Nephron progenitor cell (in vitro differentiated cells): Measurements from ENCODE around the gene PCCB.
"Not testable (repeated sequence)": the region's sequence is repeated elsewhere in the genome, so short reads cannot be mapped to it uniquely, and the experiment has no call there.

Experiments used
- DNase-seq: peaks from one replicate; pipeline ENCODE4 v3.0.0; 2021
- H3K27ac Mint-ChIP-seq: 2 replicates; pipeline ENCODE4 v1.8.0; 2021; ENCODE audit warnings: mild to moderate bottlenecking, moderate library complexity, mixed read lengths
- H3K27me3 Mint-ChIP-seq: 2 replicates; pipeline ENCODE4 v1.8.0; 2021; ENCODE audit warnings: mild to moderate bottlenecking, low read depth, mixed read lengths; ENCODE audit not compliant: poor library complexity
- H3K36me3 Mint-ChIP-seq: 2 replicates; pipeline ENCODE4 v1.8.0; 2021; ENCODE audit warnings: low read depth, mixed read lengths
- H3K4me1 Mint-ChIP-seq: 2 replicates; pipeline ENCODE4 v1.8.0; 2021; ENCODE audit warnings: mixed read lengths
- H3K4me3 Mint-ChIP-seq: 2 replicates; pipeline ENCODE4 v1.8.0; 2021; ENCODE audit warnings: mild to moderate bottlenecking, moderate library complexity, mixed read lengths
- H3K9me3 Mint-ChIP-seq: 2 replicates; pipeline ENCODE4 v1.8.0; 2021; ENCODE audit warnings: mild to moderate bottlenecking, moderate library complexity, mixed read lengths
- TF ChIP-seq, protein P1 (sequence below): fragments of 200-600 bp; sonication (generic); IDR thresholded peaks from 2 replicates; pipeline ENCODE4 v1.5.0; 2021; ENCODE audit warnings: antibody characterized with exemption

Gene PCCB

GRCh38 chr3:136353461-136353860 lies 103.3 kb downstream of the PCCB start:
- peaks cover 1% of the 10 kb centered on the region for H3K27me3 Mint-ChIP-seq
- no peak overlapping the region for H3K27ac Mint-ChIP-seq
- peaks cover 50% of the 10 kb centered on the region for H3K36me3 Mint-ChIP-seq
- no peak overlapping the region for H3K4me3 Mint-ChIP-seq
- TF ChIP-seq, protein P1, sequence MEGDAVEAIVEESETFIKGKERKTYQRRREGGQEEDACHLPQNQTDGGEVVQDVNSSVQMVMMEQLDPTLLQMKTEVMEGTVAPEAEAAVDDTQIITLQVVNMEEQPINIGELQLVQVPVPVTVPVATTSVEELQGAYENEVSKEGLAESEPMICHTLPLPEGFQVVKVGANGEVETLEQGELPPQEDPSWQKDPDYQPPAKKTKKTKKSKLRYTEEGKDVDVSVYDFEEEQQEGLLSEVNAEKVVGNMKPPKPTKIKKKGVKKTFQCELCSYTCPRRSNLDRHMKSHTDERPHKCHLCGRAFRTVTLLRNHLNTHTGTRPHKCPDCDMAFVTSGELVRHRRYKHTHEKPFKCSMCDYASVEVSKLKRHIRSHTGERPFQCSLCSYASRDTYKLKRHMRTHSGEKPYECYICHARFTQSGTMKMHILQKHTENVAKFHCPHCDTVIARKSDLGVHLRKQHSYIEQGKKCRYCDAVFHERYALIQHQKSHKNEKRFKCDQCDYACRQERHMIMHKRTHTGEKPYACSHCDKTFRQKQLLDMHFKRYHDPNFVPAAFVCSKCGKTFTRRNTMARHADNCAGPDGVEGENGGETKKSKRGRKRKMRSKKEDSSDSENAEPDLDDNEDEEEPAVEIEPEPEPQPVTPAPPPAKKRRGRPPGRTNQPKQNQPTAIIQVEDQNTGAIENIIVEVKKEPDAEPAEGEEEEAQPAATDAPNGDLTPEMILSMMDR: no peak
- DNase-seq: no peak
- peaks cover 6% of the 10 kb centered on the region for H3K4me1 Mint-ChIP-seq
- H3K9me3 Mint-ChIP-seq: peaks cover 15% of the 10 kb centered on the region

- TF ChIP-seq, protein P1: no peak
- no peaks in the 10 kb centered on the region for H3K27me3 Mint-ChIP-seq
- no peak for DNase-seq
- H3K4me1 Mint-ChIP-seq: no peaks in the 10 kb centered on the region
- no peaks in the 10 kb centered on the region for H3K9me3 Mint-ChIP-seq
- peaks cover 22% of the 10 kb centered on the region for H3K36me3 Mint-ChIP-seq
- no peak overlapping the region for H3K27ac Mint-ChIP-seq
- no peak overlapping the region for H3K4me3 Mint-ChIP-seq
Observed at GRCh38 chr3:136366289-136366688, 116.1 kb downstream of the PCCB start.

- H3K9me3 Mint-ChIP-seq: peaks cover 23% of the 10 kb centered on the region
- H3K27me3 Mint-ChIP-seq, DNase-seq, H3K4me1 Mint-ChIP-seq, H3K27ac Mint-ChIP-seq, H3K4me3 Mint-ChIP-seq: not testable (repeated sequence)
- H3K36me3 Mint-ChIP-seq: peaks cover 60% of the 10 kb centered on the region
Observed at GRCh38 chr3:136375800-136376199, 125.7 kb downstream of the PCCB start.

- TF ChIP-seq, protein P1: no peak
- peaks cover 16% of the 10 kb centered on the region for H3K9me3 Mint-ChIP-seq
- H3K4me3 Mint-ChIP-seq: no peak overlapping the region
- no peaks in the 10 kb centered on the region for H3K27me3 Mint-ChIP-seq
- no peak for DNase-seq
- no peaks in the 10 kb centered on the region for H3K4me1 Mint-ChIP-seq
- peaks cover 53% of the 10 kb centered on the region for H3K36me3 Mint-ChIP-seq
- H3K27ac Mint-ChIP-seq: no peak overlapping the region
Observed at GRCh38 chr3:136377508-136377907, 127.4 kb downstream of the PCCB start.

DNA sequence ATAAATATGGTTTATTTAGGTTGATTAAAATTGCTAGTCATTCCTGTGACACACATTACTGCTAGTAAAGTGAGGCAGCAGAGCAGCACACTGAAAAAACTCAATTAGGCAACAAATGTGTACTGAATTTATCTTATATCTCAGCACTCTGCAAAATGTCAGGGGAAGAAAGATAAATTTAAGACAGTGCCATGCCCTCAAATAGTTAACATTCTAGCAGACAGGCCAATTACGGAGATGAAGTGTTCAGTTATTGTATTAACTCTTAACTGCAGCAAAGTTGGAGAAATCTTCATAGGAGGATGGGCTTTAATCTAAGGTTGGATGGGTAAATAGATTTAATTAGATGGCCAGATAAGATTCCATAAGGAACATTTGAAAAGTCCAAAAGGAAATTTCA lies 127.9 kb downstream of the PCCB start:
- Mint-ChIP-seq H3K4me3 (no peak overlapping the region), H3K27ac (peak overlapping the region; percentile 32), H3K4me1 (no peaks in the 10 kb centered on the region), H3K36me3 (peaks cover 51% of the 10 kb centered on the region), H3K9me3 (peaks cover 11% of the 10 kb centered on the region), H3K27me3 (no peaks in the 10 kb centered on the region)
- TF ChIP-seq, protein P1: no peak
- DNase-seq: no peak
